ENCODE data around the gene AADAT.

- TF ChIP-seq CTCF (IDR thresholded peaks at IDR 0.05; ENCODE audit: low read depth, low read length) (no peak), EZH2phosphoT487 (IDR thresholded peaks at IDR 0.05; ENCODE audit: low read depth) (no peak)
These were observed 40.0 kb downstream of the AADAT start for GRCh38 chr4:170049766-170050165.
